HG03103 (cell line): ENCODE results near the gene DENND2C.
A peak's percentile ranks its signal among the peaks of the same experiment; 100 is the strongest.

Source experiments
- ATAC-seq: cut with Tn5 transposase; IDR thresholded peaks from one replicate; pipeline ENCODE4 v1.9.1; 2021; ENCODE audit warnings: low read depth; ENCODE audit not compliant: unreplicated experiment

DENND2C gene

DNA sequence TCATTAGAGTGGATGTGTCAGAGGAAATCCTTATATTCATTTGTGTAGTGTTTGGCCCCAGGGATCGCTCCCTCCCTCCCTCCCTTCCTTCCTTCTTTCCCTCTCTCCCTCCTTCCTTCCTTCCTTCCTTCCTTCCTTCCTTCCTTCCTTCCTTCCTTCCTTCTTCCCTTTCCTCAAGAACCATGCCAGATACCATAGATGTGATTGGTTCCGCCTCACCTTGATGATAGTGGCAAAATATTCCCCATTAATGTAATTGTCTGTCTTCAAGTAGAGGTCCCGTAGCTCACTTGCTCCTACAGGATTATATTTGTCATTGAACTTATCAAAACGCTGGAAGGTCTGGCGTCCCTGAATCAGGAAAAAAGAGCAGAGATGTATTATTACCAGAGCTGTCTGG lies 7.8 kb upstream of the DENND2C start:
- ATAC-seq = no peak

DNA sequence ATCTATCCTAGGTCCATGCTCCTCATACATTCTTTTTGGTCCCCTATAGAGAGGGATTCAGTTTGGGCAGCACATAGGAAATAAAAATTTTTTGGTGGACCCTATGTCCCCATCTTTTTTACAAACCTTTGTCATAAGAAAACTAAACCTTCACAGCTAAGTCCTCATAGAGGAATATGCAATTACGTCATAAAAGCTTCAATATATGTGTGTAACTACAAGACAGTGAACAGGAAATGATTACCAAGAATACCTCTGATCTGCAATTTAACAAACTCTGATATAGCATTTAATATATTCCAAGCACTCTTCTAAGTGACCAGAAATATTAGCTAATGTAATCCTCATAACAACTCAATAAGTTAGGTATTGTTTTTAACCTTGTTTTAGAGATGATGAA lies 6.3 kb upstream of the DENND2C start:
- ATAC-seq = no peak

DNA sequence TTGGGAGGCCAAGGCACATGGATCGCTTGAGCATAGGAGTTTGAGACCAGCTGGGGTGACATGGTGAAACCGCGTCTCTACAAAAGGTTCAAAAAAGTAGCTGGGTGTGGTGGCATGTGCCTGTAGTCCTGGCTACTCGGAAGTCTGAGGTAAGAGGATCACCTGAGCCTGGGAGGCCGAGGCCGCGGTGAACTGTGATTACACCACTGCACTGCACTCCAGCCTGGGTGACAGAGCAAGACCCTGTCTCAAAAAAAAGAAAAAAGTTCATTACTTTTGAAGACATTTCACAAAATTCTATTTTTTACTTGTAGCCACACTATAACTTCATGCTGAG lies 2.1 kb upstream of the DENND2C start:
- no peak for ATAC-seq

DNA sequence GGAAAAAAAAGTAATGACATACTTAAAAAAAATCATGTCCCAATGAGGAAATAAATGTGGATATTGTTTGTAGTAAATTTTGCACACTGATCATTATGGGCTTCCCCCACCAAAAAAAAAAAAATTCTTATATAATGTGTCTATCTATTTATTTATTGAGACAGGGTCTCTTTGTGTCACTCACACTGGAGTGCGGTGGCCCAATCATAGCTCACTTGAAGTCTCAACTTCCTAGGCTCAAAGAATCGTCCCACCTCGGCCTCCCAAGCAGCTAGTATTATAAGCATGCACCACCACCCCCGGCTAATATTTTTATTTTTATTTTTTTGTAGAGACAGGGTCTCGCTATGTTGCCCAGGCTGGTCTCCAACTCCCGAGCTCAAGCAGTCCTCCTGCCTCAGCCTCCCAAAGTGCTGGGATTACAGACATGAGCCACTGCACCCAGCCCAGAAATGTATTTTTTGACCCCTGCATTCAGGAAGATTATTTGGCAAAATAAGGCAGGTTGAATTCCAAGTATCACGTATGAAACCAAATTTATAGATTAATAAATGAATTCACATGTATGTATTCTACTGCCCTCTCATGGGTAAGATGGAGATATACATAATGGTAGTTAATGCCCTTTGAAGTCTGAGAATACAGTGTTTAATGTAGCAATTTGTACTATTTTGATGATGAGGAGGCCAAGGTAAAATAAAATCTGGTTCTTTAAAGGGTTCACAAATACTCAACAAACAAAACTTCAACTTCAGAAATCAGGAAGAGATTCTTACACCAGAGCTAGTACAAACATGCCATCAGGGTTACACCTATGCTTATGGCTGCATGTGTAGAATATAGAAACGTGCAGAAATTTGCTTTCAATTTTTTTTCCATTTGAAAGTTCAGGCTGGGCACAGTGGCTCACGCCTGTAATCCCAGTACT lies 1.4 kb upstream of the DENND2C start:
- ATAC-seq = no peak

DNA sequence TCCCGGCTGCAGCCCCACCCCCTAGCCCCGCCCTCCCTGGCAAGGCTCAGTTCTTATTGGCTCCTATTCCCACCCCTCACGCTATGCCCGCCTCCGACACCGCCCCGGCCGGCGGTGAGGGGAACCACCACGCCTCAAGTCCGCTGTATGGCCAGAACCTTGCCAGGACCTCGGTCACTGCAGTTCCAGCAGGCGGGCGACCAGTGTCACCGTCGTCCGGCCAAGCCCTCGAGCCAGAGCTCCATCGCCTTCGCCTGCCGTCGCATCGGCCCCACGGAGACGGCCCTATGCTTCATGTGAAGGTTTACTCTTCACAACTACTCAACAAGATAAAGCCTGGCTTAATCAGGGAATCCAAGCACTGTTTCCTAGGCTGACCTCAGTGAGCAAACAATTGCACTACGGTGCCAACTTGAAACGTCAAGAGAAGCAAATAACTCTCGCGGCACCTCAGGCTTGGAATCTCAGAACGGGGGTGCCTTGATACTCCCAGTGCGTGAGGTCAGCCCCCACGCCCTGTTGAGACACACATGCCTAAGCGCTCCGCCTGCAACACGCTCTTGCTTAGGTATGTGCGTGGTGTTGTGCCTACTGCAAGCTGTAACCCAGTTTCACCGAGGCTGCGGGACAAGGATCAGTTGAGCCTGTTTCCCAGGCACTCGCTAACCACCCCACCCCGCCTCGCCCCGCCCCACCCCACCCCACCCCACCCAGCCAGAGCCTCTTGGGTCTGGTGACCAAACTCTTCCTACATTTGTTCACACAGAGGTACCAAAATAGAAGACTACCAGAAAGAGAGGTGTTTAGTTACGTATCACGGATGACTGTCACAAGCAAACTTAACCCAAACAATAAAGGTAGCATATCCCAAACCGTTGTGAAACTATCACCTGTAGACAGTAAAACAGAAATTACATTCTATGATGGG lies 498 bp upstream of the DENND2C start:
- ATAC-seq = peak; percentile 97

DNA sequence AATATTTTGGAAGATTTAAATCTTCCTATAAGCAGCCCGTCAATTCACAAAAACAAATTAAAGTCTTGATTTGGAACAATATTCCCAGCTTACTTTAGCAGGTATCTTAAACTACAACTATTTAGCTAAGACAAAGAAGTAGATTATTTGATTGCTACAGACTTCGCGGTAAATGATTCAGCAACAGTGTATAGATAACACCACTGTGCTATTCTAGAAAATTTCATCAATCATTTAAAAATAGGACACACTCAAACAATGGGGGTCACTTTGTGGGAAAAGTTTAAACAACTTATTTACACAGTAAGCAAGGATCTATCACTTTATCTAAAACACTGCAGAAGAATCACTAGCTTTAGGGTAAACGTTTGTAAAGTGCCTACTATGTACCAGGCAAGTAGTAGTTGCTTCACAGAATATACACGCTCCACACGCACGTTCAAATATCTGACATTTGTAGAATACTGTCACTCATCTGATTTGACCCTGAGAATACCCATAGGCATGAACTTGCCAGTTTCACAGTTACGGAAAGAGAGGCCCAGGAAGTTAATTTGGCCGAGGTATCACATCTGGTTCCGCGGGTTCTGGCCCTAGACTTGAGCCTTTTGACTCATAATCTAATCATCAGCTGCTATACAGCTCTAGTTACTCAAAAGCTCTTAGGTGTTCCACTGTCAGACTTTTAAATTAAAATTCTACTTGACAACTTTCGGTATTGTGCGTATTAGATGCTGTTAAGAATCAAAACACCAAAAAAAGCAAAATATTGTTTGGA lies 876 bp downstream of the DENND2C start:
- no peak for ATAC-seq

DNA sequence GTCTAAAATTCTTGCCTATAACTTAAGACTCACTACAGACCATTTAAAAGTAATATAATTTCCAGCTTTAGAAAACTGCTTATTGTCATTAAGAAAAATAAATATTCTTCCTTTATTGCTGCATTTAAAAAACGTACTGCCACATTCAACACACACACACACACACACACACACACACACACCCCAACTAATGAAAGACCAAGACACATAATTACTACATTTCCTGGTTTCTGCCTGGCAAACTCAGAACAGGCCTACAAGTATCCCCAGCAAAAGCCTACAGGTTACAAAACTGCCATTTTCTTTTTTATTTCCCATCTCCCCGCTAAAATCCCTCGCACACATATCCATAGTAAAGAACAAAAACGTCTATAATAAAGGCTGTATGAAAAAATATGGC lies 1.5 kb downstream of the DENND2C start:
- ATAC-seq = no peak

DNA sequence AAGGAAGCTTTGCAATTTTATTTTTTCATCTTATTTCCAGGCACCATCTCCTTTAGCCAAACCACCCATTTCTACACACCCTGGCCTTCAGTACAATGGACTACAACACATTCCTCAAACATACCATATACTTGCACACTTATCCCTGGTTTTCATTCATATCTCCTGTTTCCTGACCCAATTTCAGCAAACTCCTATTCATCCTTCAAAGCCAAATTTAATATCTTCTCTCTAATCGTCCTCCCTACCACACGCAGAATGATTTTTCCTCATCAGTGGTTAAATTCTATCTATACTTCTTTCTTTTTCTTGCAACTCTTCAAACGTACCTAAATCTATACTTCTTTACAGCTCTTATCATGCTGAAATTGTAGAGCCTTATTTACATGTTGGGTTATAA lies 2.9 kb downstream of the DENND2C start:
- no peak for ATAC-seq

DNA sequence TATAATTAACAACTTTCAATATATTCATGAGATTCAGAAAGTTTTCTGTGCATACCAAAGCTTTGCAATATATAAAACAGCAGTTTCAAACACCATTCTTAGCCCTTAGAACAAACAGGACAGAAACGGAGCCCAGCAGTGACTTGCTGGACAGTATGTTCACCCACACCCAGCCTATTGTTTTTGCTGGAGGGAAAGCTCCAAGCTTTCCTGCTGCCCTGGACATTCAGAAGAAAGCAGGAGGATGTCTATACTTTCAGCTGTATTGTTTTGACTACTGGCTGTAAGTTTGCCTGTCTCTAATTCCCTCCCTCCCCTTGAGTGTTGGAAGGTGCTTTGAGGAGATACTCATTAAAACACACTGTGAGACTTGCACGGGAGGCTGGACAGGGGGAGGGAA lies 9.6 kb downstream of the DENND2C start:
- ATAC-seq = no peak

DNA sequence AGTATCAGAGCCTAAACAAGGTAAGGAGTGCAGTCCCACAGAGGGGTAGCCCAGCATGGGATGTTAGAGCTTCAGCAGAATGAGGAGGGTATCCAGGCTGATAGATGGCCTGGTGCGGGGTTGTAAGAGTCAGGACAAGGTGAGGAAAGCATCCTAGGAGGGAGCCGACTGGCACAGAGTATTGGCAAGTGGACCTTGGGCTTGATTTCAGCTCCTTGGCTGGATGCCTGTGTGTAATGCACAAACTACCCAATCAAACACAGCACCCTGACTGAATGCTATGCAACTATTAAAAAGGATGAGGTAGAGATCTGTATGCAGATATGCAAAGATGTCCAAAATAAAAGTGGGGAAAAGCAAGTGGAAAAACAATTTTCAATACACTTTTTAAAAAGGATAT lies 18.0 kb downstream of the DENND2C start:
- no peak for ATAC-seq

DNA sequence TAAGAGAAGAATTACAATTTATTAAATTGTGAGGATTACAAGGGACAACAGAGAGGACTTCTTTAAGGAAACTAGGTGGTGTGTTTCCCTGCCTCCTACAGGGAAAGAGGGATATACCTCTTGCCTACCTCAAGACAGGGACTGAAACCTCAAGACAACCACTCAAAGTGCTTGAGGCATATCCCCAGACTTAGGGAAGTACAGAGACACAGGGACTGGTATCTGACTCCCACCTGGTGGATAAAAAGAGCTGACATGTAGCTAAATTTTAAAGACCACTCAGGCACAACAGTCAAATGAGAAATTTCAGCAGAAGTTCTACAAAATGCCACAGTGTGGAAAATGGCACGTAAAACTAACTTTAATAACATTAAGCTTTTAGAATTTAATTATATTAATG lies 21.3 kb downstream of the DENND2C start:
- ATAC-seq = no peak

DNA sequence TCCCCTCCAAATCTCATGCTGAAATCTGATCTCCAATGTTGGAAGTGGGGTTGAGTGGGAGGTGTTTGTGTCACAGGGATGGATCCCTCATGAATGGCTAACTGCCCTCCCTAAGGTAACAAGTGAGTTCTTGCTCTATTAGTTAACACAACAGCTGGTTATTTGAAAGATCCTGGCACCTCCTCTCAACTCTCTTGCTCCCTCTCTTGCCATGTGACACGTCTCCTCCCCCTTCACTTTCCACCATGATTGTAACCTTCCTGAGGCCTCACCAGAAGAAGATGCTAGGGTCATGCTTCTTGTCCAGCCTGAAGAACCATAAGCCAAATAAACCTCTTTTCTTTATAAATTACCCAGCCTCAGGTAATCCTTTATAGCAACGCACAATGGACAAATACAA lies 28.5 kb downstream of the DENND2C start:
- no peak for ATAC-seq

DNA sequence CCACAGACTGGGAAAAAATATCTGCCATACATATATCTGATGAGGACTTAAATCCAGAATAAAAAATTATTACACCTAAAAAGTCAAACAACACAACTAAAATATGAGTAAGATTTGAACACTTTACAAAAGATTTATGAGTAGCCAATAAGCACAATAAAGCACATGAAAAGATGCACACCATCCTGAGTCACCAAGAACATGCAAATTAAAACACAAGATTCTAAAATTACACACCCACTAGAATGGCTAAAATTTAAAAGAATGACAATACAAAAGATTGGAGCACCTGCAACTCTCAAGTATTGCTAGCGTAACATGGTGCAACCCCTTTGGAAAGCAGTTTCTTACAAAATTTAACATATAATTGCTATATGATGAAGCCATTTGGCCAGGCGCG lies 30.9 kb downstream of the DENND2C start:
- ATAC-seq = no peak

DNA sequence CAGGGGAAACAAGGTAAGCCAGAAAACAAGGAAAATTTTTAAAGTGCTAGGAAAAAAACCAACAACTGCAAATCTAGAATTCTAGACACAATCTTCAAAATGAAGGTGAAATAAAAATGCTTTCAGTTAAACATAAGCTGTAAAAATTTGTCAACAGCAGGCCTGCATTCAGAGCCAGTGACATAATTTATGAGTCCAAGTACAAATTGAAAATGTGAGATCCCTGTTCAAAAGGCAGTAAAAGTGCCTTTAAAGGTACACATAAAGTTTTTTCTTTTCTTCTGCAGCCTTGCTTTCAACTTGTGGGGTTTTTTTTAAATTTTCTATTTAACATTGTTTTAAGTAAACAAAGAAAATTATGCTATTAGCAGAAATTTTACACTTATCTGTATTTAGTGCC lies 37.4 kb downstream of the DENND2C start:
- no peak for ATAC-seq

DNA sequence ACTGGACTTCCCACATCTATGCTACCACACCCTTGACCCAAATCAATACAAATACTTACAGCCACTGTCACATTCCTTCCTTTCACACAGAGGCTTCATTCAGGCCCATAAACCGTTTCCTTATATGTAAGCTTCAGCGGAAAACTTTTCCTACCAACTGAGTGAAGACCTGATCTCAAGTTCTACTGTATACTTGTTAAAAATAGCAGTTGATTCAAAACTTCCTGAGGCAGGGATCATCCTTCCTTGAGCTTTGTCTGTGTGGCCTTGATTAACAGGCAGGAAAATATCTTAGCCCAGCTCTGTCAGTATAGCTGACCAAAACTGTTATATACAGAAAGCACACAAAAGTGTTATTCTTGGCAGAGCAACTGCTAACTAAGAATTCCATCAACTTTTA lies 42.7 kb downstream of the DENND2C start:
- no peak for ATAC-seq

DNA sequence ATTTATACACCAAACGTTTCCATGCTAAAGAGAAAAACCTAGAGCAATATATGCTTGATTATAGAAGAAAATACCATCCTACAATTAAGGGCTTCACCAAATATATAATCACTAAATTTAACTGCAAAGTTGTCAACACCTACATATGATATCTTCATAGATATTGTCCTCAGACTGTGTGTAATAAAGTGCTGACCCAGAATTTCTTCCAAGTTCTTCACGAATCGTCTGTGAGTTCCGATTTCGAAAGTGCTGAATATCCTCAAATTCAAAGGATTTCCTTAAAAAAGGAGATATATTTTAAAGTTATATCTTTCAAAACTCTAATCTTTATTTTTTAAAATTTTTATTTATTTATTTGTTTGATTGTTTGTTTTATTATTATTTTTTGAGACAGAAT lies 46.5 kb downstream of the DENND2C start:
- no peak for ATAC-seq

DNA sequence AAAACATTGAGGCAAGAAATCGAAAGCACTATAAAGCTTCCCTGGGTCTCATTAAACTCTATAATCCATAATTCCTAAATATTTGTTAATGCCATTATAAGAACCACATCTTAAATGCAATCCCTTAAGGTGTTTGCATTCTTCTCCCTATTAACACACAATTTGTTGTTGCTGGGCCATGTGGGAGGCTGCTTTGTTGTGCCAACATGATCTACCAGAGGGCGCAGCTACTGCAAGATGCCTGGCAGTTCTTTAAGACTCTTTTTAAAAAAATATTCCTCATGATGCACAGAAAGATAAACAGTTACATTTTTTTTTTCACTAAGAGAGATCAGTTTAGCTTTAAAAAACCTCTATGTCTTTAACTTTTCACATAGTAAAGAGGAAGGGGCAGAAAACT lies 49.4 kb downstream of the DENND2C start:
- no peak for ATAC-seq

DNA sequence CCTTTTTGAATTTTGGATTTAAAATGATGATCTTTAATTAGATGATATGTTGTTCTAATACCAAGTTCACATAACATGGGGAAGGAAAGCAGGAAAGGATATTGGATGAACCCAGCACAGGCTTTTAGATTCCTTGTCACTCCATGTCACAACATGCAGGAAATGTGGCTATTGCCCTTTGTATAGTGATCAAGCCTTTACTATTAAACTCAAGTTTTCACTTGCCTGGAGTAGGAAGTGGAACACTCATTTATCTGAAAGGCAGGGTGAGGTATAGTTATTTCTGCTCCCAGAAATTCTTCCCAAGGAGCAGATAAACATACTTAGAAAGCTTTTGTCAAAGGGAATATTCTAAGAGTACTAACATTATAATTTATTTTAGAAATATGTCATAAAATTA lies 51.2 kb downstream of the DENND2C start:
- ATAC-seq = no peak

DNA sequence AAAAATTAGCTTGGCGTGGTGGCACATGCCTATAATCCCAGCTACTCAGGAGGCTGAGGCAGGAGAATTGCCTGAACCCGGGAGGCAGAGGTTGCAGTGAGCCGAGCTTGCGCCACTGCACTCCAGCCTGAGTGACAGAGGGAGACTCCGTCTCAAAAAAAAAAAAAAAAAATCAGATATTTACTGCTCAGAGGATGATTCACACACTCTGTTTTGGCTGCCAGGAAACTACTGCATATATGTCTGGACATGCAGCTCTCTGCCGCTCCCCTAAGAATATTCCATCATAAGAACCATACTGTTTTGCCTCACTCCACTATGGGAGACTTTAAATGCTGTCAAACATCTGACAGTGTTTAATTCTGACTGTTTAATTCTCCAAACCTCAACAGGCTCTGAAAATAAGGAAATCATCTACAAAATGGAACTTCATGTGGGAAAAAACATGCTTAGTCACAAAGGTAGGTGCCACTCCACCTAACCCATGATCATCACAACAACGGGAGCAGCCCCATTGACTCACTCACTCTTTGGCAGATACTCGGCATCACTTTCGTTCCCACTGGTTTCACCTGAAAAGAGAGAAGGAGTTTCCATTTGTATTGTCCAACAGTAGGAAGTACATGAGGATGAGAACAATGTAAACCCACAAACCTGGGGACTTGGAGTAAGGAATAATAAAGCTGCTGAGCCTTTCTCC lies 59.2 kb downstream of the DENND2C start:
- ATAC-seq = no peak

DNA sequence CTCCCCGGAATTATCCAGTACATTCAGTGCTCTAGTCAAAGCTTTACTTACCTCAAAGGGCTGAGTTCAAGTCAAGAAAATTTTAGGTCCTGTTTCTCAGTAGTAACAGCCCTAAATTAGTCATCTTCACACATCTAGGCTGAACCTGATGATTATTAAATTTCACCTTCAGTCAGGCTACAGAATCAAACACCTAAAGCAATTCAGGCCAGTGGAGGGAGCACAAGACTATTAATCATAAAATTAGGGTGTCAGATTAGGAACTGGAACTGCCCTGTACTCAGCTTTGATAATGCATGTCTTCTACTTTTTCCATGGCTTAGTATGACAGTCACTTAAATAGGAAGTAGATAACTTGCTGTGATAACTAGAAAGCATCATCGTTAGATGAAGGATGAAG lies 60.0 kb downstream of the DENND2C start:
- ATAC-seq = no peak
